Neural cell (in vitro differentiated cells): ENCODE measurements around the gene VWA5B1.

Experiments used
- POLR2AphosphoS5 ChIP-seq: IDR thresholded peaks from 2 replicates; pipeline ENCODE4 v1.6.1; 2012
- TF ChIP-seq, protein P1 (sequence below): fragments of 450-650 bp; IDR thresholded peaks from 2 replicates; pipeline ENCODE4 v1.5.1; 2014; ENCODE audit warnings: antibody characterized with exemption, mild to moderate bottlenecking, moderate library complexity; ENCODE audit not compliant: poor library complexity, severe bottlenecking

DNA sequence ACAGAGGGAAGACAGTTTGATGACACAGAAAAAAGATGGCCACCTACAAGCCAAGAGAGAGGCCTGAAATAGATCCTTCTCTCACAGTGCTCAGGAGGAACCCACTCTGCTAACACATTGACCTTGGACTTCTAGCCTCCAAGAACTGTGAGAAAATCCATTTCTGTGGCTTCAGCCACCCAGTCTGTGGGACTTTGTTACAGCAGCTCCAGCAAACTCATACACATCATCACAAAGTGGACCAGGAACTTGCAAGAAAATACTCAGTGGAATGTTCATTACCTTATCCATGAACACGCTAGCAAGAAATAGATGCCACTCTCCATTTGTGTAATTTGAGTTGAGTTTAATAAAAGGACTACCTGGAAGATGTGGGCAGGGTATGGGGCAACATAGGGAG, 38.1 kb upstream of the VWA5B1 start:
- TF ChIP-seq, protein P1, sequence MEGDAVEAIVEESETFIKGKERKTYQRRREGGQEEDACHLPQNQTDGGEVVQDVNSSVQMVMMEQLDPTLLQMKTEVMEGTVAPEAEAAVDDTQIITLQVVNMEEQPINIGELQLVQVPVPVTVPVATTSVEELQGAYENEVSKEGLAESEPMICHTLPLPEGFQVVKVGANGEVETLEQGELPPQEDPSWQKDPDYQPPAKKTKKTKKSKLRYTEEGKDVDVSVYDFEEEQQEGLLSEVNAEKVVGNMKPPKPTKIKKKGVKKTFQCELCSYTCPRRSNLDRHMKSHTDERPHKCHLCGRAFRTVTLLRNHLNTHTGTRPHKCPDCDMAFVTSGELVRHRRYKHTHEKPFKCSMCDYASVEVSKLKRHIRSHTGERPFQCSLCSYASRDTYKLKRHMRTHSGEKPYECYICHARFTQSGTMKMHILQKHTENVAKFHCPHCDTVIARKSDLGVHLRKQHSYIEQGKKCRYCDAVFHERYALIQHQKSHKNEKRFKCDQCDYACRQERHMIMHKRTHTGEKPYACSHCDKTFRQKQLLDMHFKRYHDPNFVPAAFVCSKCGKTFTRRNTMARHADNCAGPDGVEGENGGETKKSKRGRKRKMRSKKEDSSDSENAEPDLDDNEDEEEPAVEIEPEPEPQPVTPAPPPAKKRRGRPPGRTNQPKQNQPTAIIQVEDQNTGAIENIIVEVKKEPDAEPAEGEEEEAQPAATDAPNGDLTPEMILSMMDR = no peak
- TF ChIP-seq POLR2AphosphoS5 = no peak
